GM12878 (cell line): ENCODE results near the gene ZFYVE19. TPM values are rescaled to one million over a fixed set of nuclear protein-coding genes. Genes with fewer than 3 reads are reported as not detected.
A peak's percentile ranks its signal among the peaks of the same experiment; 100 is the strongest.

Experiments
- ATAC-seq: fragments of 200-7000 bp; cut with Tn5 transposase; 3 replicates; pipeline ENCODE4 v1.9.1; 2020; ENCODE audit warnings: mild to moderate bottlenecking, moderate library complexity
- BruUV-seq: library from RNA; stranded (reverse); fragments of 400-500 nt; replicated peaks from 2 replicates; lab custom pipeline; 2021; lab: Mats Ljungman, UMichigan
- CTCF ChIA-PET: fragments of 300-600 bp; sonication (Branson Sonifier 250); formaldehyde crosslinking; extraction: SDS; loops from one replicate; lab custom pipeline; 2021; ENCODE audit warnings: inconsistent platforms; lab: Yijun Ruan, JAX
- POLR2A ChIA-PET: fragments of 350-600 bp; formaldehyde crosslinking; extraction: SDS; loops from one replicate; lab custom pipeline; 2021; ENCODE audit warnings: inconsistent platforms; lab: Charles Lee
- RAD21 ChIA-PET: fragments of 300-600 bp; sonication (Branson Sonifier 250); formaldehyde crosslinking; loops from one replicate; lab custom pipeline; 2023; ENCODE audit warnings: antibody characterized with exemption; ENCODE audit not compliant: unreplicated experiment; lab: Charles Lee
- SMC1A ChIA-PET: fragments of 300-600 bp; sonication (Branson Sonifier 250); formaldehyde crosslinking; loops from one replicate; lab custom pipeline; 2023; ENCODE audit not compliant: unreplicated experiment, uncharacterized antibody; lab: Charles Lee
- DNase-seq: peaks from one replicate; pipeline ENCODE4 v3.0.0-alpha.2; 2011; ENCODE audit warnings: low read depth, low spot score
- FAIRE-seq: peaks from 3 replicates; lab custom pipeline; 2011; peaks lifted over from hg19 to GRCh38; lab: Jason Lieb, UNC
- H2AFZ ChIP-seq: 2 replicates; pipeline ENCODE4 v1.6.0; 2011; ENCODE audit warnings: low read depth, low read length, control low read depth; ENCODE audit not compliant: control insufficient read depth
- H3K27ac ChIP-seq: 2 replicates; pipeline ENCODE4 v1.5.1; 2011; ENCODE audit warnings: control low read depth; ENCODE audit not compliant: control insufficient read depth, insufficient read depth
- H3K27me3 ChIP-seq, 2 experiments: replicated peaks in 1 of 2; 2 replicates each; pipeline versions ENCODE4 v1.6.0 to v1.6.1; 2011; ENCODE audit warnings: low read length in 1 of 2; ENCODE audit not compliant: control insufficient read depth in 2 of 2, insufficient read depth in 2 of 2
- H3K36me3 ChIP-seq, 2 experiments: 2 replicates each; pipeline ENCODE4 v1.5.1; 2011; ENCODE audit warnings: low read length in 1 of 2; ENCODE audit not compliant: control insufficient read depth in 2 of 2, insufficient read depth in 2 of 2
- H3K4me1 ChIP-seq: 2 replicates; pipeline ENCODE4 v1.6.1; 2011; ENCODE audit warnings: mild to moderate bottlenecking, low read length, moderate library complexity, mixed read lengths; ENCODE audit not compliant: control insufficient read depth, insufficient read depth
- H3K4me2 ChIP-seq: 2 replicates; pipeline ENCODE4 v1.6.0; 2011; ENCODE audit warnings: control low read depth; ENCODE audit not compliant: control insufficient read depth, insufficient read depth
- H3K4me3 ChIP-seq: fragments of 200-600 bp; sonication (generic); 2 replicates; pipeline ENCODE4 v1.5.1; 2016
- H3K79me2 ChIP-seq: 2 replicates; pipeline ENCODE4 v1.6.0; 2011; ENCODE audit warnings: low read length; ENCODE audit not compliant: control insufficient read depth, insufficient read depth
- H3K9ac ChIP-seq: 2 replicates; pipeline ENCODE4 v1.8.0; 2011; ENCODE audit warnings: low read length, control low read depth, mixed read lengths; ENCODE audit not compliant: control insufficient read depth, insufficient read depth
- H3K9me3 ChIP-seq: replicated peaks from 3 replicates; pipeline ENCODE4 v1.5.1; 2011; ENCODE audit warnings: mild to moderate bottlenecking, low read length; ENCODE audit not compliant: control insufficient read depth, insufficient read depth
- H4K20me1 ChIP-seq: 2 replicates; pipeline ENCODE4 v1.6.0; 2011; ENCODE audit not compliant: control insufficient read depth, insufficient read depth
- DPF2 ChIP-seq: fragments of 450-650 bp; IDR thresholded peaks from 2 replicates; pipeline ENCODE4 v1.6.1; 2017; ENCODE audit warnings: mild to moderate bottlenecking
- SUZ12 ChIP-seq: fragments of 200-600 bp; sonication (generic); IDR thresholded peaks from one replicate; pipeline ENCODE4 v1.6.1; 2018; ENCODE audit warnings: antibody characterized with exemption, mild to moderate bottlenecking; ENCODE audit not compliant: unreplicated experiment
- WGBS: methylation state at CpG from one replicate; pipeline ENCODE4 v1.1.6; 2016; ENCODE audit warnings: low lambda C conversion rate; ENCODE audit not compliant: insufficient replicate concordance, insufficient coverage; ENCODE audit errors: missing lambda C conversion rate; 5-methylcytosine and 5-hydroxymethylcytosine counted together
- in situ Hi-C: fragments of 300-500 bp; cut with MboI; formaldehyde crosslinking; loops from 9 replicates; pipeline ENCODE4 v1.14.3; 2018; ENCODE audit warnings: mixed read lengths
- intact Hi-C: fragments of 100-400 bp; cut with micrococcal nuclease; formaldehyde crosslinking; loops from one replicate; pipeline ENCODE4 v1.14.2; 2022; ENCODE audit not compliant: unreplicated experiment
- polyA plus RNA-seq, 11 experiments: library from polyadenylated mRNA; depleted of rRNA in 4 of 11; unstranded in 6 of 11; stranded (reverse) in 5 of 11; fragments of >200 nt; fragmentation: Nextera tagmentation in 4 of 11; fragmentation: Illumina TruSeq in 1 of 11; extraction: Ambion mirVana in 4 of 11; extraction: Trizol in 1 of 11; gene quantifications; 1 replicate in 1 of 11; 2 replicates in 10 of 11; pipeline versions ENCODE4 v1.2.1 to v1.2.3, GENCODE V29; 2011 to 2016; ENCODE audit warnings: inconsistent platforms in 2 of 11, missing spikeins in 2 of 11, low read depth in 1 of 11
- total RNA-seq, 4 experiments: library from RNA; depleted of rRNA in 3 of 4; stranded (reverse); fragments of >200 nt in 3 of 4; fragmentation: Illumina TruSeq in 1 of 4; extraction: Trizol in 1 of 4; gene quantifications; 2 replicates each; pipeline versions ENCODE4 v1.2.1 to v1.2.3, GENCODE V29; 2013 to 2021
- TF ChIP-seq, protein P1 (sequence below): fragments of 450-650 bp; IDR thresholded peaks from 2 replicates; pipeline ENCODE4 v1.6.1; 2016; ENCODE audit warnings: mild to moderate bottlenecking
- TF ChIP-seq, protein P2 (sequence below), 3 experiments: IDR thresholded peaks in 2 of 3; conservative IDR thresholded peaks in 1 of 3; 2 replicates each; pipeline ENCODE4 v1.5.1; 2011; ENCODE audit warnings: low read depth in 3 of 3, low read length in 3 of 3, mild to moderate bottlenecking in 3 of 3, control low read depth in 2 of 3, moderate library complexity in 2 of 3, inconsistent platforms in 1 of 3, mixed read lengths in 1 of 3; ENCODE audit not compliant: control insufficient read depth in 2 of 3, insufficient read depth in 1 of 3; ENCODE audit errors: extremely low read depth in 1 of 3

Gene ZFYVE19
- total and polyA plus RNA-seq, 10 of the 15 experiments (the other 5 are each of a cell fraction or from before 2014, with no cell fraction given) = 1.7 to 36.3 (median 17.0) TPM

DNA sequence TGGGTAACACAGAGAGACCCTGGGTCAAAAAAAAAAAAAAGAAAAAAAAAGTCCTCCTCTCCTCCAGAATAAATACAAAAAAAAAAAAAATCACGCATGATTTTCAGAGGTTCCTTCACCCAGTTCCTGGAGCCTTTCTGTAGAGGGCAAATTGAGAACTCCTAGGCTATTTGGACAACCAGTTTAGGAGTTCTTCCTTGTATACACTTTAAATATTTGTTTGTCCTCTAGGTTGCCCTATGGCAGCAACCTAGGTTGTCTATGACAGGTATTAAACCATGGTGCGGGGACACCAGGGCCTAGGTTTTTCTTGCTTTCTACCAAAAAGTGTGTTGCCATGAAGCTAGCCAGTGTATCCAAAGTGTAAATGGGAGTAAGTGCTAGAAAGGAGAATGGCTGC is 3.8 kb upstream of the ZFYVE19 start:
- TSS peak; percentile 27 for BruUV-seq
- WGBS = 100% methylated on average over 2 of the region's 2 CpGs
- Histone ChIP-seq H3K9me3 (no peaks in the 10 kb centered on the region), H3K27me3 (no peaks in the 10 kb centered on the region), H2AFZ (no peak overlapping the region), H3K79me2 (peaks cover 18% of the 10 kb centered on the region), H3K36me3 (no peaks in the 10 kb centered on the region), H3K4me3 (no peak overlapping the region), H3K4me2 (no peak overlapping the region), H4K20me1 (no peaks in the 10 kb centered on the region), H3K4me1 (peaks cover 4% of the 10 kb centered on the region; the same call in 1 of the 2 replicates), H3K27ac (no peak overlapping the region)
- POLR2A ChIA-PET = interaction anchor here (0.6 to 0.8 kb wide), 2 partner anchors 11 to 60 kb away, joined by 3 to 4 read pairs; no protein-coding TSS in a partner anchor
- intact Hi-C loops = no loop called here
- no peak for ATAC-seq
- in situ Hi-C loops = no loop called here
- CTCF ChIA-PET = interaction anchor here (1.1 to 2.6 kb wide), 3 partner anchors 9 to 91 kb away, joined by 3 to 9 read pairs (median 4); no protein-coding TSS in a partner anchor
- no peak for DNase-seq
- SMC1A ChIA-PET = interaction anchor here (1.4 kb wide), 1 partner anchor 57 kb away, joined by 4 read pairs; no protein-coding TSS in a partner anchor
- no peak for FAIRE-seq
- RAD21 ChIA-PET = no interaction called here
- no peak for TF ChIP-seq DPF2
- TF ChIP-seq, protein P1, sequence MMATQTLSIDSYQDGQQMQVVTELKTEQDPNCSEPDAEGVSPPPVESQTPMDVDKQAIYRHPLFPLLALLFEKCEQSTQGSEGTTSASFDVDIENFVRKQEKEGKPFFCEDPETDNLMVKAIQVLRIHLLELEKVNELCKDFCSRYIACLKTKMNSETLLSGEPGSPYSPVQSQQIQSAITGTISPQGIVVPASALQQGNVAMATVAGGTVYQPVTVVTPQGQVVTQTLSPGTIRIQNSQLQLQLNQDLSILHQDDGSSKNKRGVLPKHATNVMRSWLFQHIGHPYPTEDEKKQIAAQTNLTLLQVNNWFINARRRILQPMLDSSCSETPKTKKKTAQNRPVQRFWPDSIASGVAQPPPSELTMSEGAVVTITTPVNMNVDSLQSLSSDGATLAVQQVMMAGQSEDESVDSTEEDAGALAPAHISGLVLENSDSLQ = no peak
- no peak for TF ChIP-seq SUZ12
- TF ChIP-seq, all 136 proteins: peak for 0
- no peak overlapping the region for H3K9ac ChIP-seq

DNA sequence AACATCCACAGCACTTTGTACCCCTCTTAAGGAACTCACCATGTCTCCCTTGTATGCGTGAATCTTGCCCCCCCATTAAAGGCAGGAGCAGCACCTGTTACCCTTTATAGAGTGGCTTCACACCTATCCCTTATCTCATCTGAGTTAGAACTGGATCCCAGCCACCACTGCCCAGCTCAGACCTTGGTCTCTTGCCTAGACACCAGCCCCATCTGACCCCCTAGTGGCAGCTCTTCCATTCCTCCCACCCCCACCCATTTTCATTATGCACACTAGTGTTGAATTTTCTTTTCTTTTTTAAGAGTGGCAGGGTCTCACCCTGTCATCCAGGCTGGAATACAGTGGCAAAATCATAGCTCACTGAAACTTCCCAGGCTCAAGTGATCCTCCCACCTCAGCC is 3.2 kb upstream of the ZFYVE19 start:
- H3K27me3 ChIP-seq = no peaks in the 10 kb centered on the region
- H2AFZ ChIP-seq = no peak overlapping the region
- CTCF ChIA-PET = interaction anchor here (1.1 kb wide), 1 partner anchor 92 kb away, joined by 3 read pairs; no protein-coding TSS in a partner anchor
- H3K9me3 ChIP-seq = no peaks in the 10 kb centered on the region
- POLR2A ChIA-PET = interaction anchor here (0.6 to 0.8 kb wide), 3 partner anchors 11 to 77 kb away, joined by 3 to 4 read pairs (median 3); no protein-coding TSS in a partner anchor
- no peak overlapping the region for H3K27ac ChIP-seq
- DNase-seq (no peak), ATAC-seq (no peak), FAIRE-seq (no peak)
- 96% methylated on average over 1 of the region's 1 CpG for WGBS
- no peak overlapping the region for H3K4me2 ChIP-seq
- RAD21 ChIA-PET = no interaction called here
- no TSS peak for BruUV-seq
- H3K36me3 ChIP-seq = no peaks in the 10 kb centered on the region
- no peak overlapping the region for H3K4me3 ChIP-seq
- SMC1A ChIA-PET = interaction anchor here (0.7 to 1.4 kb wide), 2 partner anchors 58 to 156 kb away, joined by 4 read pairs; no protein-coding TSS in a partner anchor
- peaks cover 22% of the 10 kb centered on the region for H3K79me2 ChIP-seq
- no peak overlapping the region for H3K9ac ChIP-seq
- H4K20me1 ChIP-seq = no peaks in the 10 kb centered on the region
- TF ChIP-seq, protein P2, sequence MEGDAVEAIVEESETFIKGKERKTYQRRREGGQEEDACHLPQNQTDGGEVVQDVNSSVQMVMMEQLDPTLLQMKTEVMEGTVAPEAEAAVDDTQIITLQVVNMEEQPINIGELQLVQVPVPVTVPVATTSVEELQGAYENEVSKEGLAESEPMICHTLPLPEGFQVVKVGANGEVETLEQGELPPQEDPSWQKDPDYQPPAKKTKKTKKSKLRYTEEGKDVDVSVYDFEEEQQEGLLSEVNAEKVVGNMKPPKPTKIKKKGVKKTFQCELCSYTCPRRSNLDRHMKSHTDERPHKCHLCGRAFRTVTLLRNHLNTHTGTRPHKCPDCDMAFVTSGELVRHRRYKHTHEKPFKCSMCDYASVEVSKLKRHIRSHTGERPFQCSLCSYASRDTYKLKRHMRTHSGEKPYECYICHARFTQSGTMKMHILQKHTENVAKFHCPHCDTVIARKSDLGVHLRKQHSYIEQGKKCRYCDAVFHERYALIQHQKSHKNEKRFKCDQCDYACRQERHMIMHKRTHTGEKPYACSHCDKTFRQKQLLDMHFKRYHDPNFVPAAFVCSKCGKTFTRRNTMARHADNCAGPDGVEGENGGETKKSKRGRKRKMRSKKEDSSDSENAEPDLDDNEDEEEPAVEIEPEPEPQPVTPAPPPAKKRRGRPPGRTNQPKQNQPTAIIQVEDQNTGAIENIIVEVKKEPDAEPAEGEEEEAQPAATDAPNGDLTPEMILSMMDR (IDR thresholded peaks at IDR 0.05 in 2 of 3, conservative IDR thresholded peaks at IDR 0.05 in 1 of 3; ENCODE audit: control insufficient read depth in 2 of 3, extremely low read depth in 1 of 3, insufficient read depth in 1 of 3, low read depth in 3 of 3, low read length in 3 of 3) = 0 out of 6 replicates have a peak, but pooled peaks of 2 of the 3 experiments have one; percentile 14 to 15
- TF ChIP-seq, protein P1 = no peak
- TF ChIP-seq, all 136 proteins: peak for 1
- H3K4me1 ChIP-seq = peaks cover 10% of the 10 kb centered on the region; the same call in 1 of the 2 replicates
- in situ Hi-C loops (no loop called here), intact Hi-C loops (no loop called here)
